Transverse colon (tissue), 4 donors: Measurements from ENCODE around the gene NEK1.
A peak's percentile ranks its signal among the peaks of the same experiment; 100 is the strongest.

Experiments used
- CTCF ChIP-seq, 5 experiments: fragments of 200-600 bp in 3 of 5; fragments of 450-650 bp in 2 of 5; sonication (generic) in 3 of 5; IDR thresholded peaks; 1 replicate in 2 of 5; 2 replicates in 3 of 5; pipeline ENCODE4 v1.5.1; 2016 to 2017; ENCODE audit warnings: antibody characterized with exemption in 5 of 5, inconsistent platforms in 3 of 5, mild to moderate bottlenecking in 2 of 5, moderate library complexity in 1 of 5
- EP300 ChIP-seq: sonication (generic); formaldehyde crosslinking; IDR thresholded peaks from one replicate; pipeline ENCODE4 v1.6.1; 2017; ENCODE audit warnings: antibody characterized with exemption, low read depth
- POLR2A ChIP-seq: fragments of 450-650 bp; IDR thresholded peaks from one replicate; pipeline ENCODE4 v1.6.1; 2016; ENCODE audit warnings: antibody characterized with exemption, mild to moderate bottlenecking, moderate library complexity
- POLR2AphosphoS5 ChIP-seq, 3 donors: sonication (generic); formaldehyde crosslinking; IDR thresholded peaks; one replicate each; pipeline ENCODE4 v1.6.1; 2016; ENCODE audit warnings: antibody characterized with exemption in 3 of 3

GRCh38 chr4:169398316-169398715, 214.1 kb downstream of the NEK1 start:
- TF ChIP-seq CTCF (IDR thresholded peaks at IDR 0.05) = no peak
- TF ChIP-seq EP300 = no peak
- no peak for TF ChIP-seq POLR2A
- TF ChIP-seq POLR2AphosphoS5 (IDR thresholded peaks at IDR 0.05) = peak in 1 of 3 donors; percentile 12
